ENCODE measurements around the gene TBX21.

DNA sequence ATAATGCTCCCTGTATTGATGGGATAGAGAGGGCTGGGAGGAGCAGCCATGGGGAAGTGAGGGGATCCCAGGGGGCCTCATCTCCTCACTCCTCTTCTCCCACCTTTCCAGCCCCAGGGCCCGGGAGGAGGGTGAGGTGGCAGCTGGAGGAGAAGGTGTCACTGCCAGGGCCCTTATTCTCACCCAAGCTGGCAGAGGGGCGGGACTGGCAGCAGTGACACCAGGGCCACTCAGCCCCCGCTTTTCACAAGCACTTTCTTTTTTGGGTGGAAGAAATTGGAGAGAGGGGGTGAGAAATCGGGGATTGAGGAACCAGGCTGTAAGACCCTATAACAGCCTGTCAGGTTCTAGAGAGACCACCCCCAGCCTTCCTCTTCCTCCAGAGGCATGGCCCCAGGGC is 2.4 kb upstream of the TBX21 start:
- no peak for TF ChIP-seq NFIC (IDR thresholded peaks at IDR 0.05)
- TF ChIP-seq TEAD4 (IDR thresholded peaks at IDR 0.05): no peak
- TF ChIP-seq USF1 (IDR thresholded peaks at IDR 0.05): no peak
- TF ChIP-seq REST (IDR thresholded peaks at IDR 0.05; ENCODE audit: low read depth): no peak
- no peak for TF ChIP-seq EGR1 (IDR thresholded peaks at IDR 0.05)
- TF ChIP-seq RAD21 (IDR thresholded peaks at IDR 0.05; ENCODE audit: low read depth): no peak
- no peak for TF ChIP-seq MAX (IDR thresholded peaks at IDR 0.05)
